ENCODE measurements around the gene DCAF12. TPM values are rescaled to one million over a fixed set of nuclear protein-coding genes. Genes with fewer than 3 reads are reported as not detected.

DCAF12 gene
- total RNA-seq, 1 experiment from 2014 or later, result 40.2 TPM

DNA sequence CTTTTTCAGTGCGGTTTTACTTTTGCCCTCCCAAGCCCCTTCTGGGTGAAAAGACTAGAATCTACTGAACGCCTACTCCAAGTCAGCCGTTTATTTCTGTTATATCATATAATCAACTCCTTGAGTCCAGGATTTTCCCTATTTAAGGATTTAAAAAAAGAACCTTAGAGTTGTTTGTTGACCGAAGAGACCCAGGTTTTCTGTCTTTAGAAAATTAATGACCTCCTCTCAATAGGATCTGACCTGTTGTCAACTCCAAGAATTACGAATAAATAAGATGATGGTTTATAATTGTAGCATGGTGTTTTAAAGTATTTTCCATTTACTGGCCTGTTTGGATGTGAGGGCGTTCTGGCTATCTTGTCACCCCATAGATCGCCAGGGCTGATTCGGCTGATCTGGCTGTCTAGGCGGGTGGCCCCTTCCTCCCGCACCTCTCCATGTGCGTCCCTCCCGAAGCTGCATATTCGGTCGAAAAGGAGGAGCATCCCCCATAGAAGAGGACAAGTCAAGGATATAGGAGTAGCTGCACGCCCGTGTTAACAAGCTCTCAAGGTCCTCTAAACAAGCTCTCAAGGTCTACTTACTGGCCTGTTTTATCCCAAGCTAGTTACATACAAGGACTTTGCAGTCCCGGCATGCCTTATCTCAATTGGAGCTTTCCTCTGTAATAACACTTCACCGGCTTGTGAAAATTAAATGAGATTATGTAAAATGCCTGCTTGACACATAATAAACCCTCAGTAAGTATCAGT is 76.7 kb downstream of the DCAF12 start:
- no peaks in the 10 kb centered on the region for H3K9me3 ChIP-seq (ENCODE audit: control insufficient read depth in 1 of 2, insufficient read depth in 1 of 2, low read depth in 1 of 2, low read length in 2 of 2)
- ChIA-PET POLR2A (interaction anchor here (0.6 to 1.7 kb wide), 4 partner anchors 25 to 202 kb away, joined by 4 to 6 read pairs (median 4); partner anchors contain the start of gene UBAP1), CTCF (interaction anchor here (0.6 kb wide), 1 partner anchor 70 kb away, joined by 3 read pairs; no protein-coding TSS in a partner anchor), RAD21 (ENCODE audit: low non-redundant PET in 1 of 2, low total read pairs in 2 of 2, uncharacterized antibody in 2 of 2, unreplicated experiment in 2 of 2) (no interaction called here)
- peak overlapping the region; percentile 87 for H3K4me2 ChIP-seq (ENCODE audit: low read length)
- TF ChIP-seq RAD21 (IDR thresholded peaks at IDR 0.05; ENCODE audit: low read depth) (no peak), CBX3 (IDR thresholded peaks at IDR 0.05; ENCODE audit: low read depth) (no peak), ELF1 (IDR thresholded peaks at IDR 0.05; ENCODE audit: borderline replicate concordance, low read depth) (no peak), ZFX (IDR thresholded peaks at IDR 0.05) (no peak)
- H4K20me1 ChIP-seq (ENCODE audit: insufficient read depth), result no peaks in the 10 kb centered on the region
- no peaks in the 10 kb centered on the region for H3K9me2 ChIP-seq (ENCODE audit: insufficient read depth)
- no peak overlapping the region for H2AFZ ChIP-seq (ENCODE audit: low read depth, low read length, poor library complexity, severe bottlenecking)
- no peak for ATAC-seq
- H3K9ac ChIP-seq (ENCODE audit: low read length), result peak overlapping the region; percentile 97
- H3K4me1 ChIP-seq (ENCODE audit: control insufficient read depth in 1 of 2, insufficient read depth in 2 of 2, low read length in 2 of 2), result peaks cover 12 to 28% of the 10 kb centered on the region in 2 experiments
- H3K4me3 ChIP-seq (replicated peaks in 1 of 2; ENCODE audit: low read depth in 1 of 2, low read length in 2 of 2), result peak overlapping the region; percentile 88 to 93
- H3K79me2 ChIP-seq (ENCODE audit: insufficient read depth, low read length), result peaks cover 38% of the 10 kb centered on the region
- no peaks in the 10 kb centered on the region for H3K36me3 ChIP-seq (ENCODE audit: control insufficient read depth in 1 of 2, insufficient read depth in 2 of 2, low read length in 2 of 2)
- peak overlapping the region; percentile 81 for H3K27ac ChIP-seq (ENCODE audit: low read depth, low read length)
- intact Hi-C loops (cut with micrococcal nuclease), result loop anchor here (10.0 kb wide), 1 partner anchor 405 kb away; the partner anchor contains the start of genes DNAI1 and FAM219A
- H3K27me3 ChIP-seq (ENCODE audit: insufficient read depth, low read length), result no peaks in the 10 kb centered on the region
- no peak for DNase-seq (ENCODE audit: low read depth, low spot score)
- BruUV-seq (replicated peaks), result TSS peak; percentile 98

DNA sequence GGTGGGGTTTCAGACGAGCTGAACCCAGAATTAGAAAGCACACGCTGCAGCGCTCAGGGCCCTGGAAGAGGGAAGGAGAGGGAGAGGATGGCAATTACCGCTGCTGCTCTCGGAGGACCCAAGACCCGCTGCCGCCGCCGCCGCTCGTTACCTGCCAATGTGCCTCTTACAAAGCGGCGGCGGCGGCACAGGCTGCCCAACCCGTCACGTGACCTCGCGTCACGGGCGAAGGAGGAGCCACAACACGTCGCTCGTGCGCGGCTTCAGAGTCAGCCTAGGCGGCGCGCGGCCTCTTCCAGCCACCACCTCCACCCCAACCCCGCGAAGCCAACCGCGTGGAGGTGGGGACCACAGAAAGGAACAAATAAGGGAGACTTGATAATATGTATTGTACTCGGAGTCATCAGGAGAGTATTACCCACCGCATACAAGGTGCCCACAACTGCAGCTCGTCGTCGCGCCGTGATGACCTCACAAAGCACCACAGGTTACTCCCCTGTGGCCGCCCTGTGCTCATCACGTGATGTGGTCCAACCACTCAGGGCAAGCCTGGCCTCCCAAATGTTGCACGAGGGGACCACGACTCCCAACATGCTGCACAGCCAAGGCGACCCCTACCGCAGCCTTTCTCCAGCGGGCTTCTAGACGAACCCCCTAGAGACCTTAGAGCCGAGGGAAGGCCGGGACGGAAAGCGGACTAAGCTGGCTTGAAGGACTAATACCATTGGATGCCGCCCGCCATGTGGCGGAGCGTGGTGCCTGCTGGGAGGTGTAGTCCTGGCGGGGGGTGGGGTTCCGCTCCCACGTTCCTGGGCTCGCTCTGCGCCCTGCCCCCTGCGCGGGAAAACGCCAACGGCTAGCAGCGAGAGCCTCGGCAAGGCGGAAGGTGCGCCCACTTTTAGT is 77.5 kb downstream of the DCAF12 start, which contains the start of gene UBAP2:
UBAP2 (minus strand) TSS at position 161 of the 903 bp plus-strand sequence. CDS start 31,739 bp downstream, outside the sequence.
- ChIA-PET CTCF (interaction anchor here (0.6 to 0.8 kb wide), 2 partner anchors 25 to 69 kb away, joined by 3 to 5 read pairs; no protein-coding TSS in a partner anchor), POLR2A (interaction anchor here (0.9 to 1.7 kb wide), 7 partner anchors 16 to 130 kb away, joined by 3 to 6 read pairs (median 4); partner anchors contain the start of gene UBAP1), RAD21 (ENCODE audit: low non-redundant PET in 1 of 2, low total read pairs in 2 of 2, uncharacterized antibody in 2 of 2, unreplicated experiment in 2 of 2) (no interaction called here)
- no TSS peak for BruUV-seq (replicated peaks)
- Histone ChIP-seq H3K27ac (ENCODE audit: low read depth, low read length) (peak within 1 kb of the TSS; percentile 81), H3K9ac (ENCODE audit: low read length) (peak within 1 kb of the TSS; percentile 97), H3K4me3 (replicated peaks in 1 of 2; ENCODE audit: low read depth in 1 of 2, low read length in 2 of 2) (peak within 1 kb of the TSS; percentile 88 to 93), H3K4me2 (ENCODE audit: low read length) (peak within 1 kb of the TSS; percentile 87), H3K79me2 (ENCODE audit: insufficient read depth, low read length) (peaks cover 47% of the 10 kb centered on the region), H3K4me1 (ENCODE audit: control insufficient read depth in 1 of 2, insufficient read depth in 2 of 2, low read length in 2 of 2) (peaks cover 15 to 28% of the 10 kb centered on the region in 2 experiments), H3K36me3 (ENCODE audit: control insufficient read depth in 1 of 2, insufficient read depth in 2 of 2, low read length in 2 of 2) (no peaks in the 10 kb centered on the region), H3K9me3 (ENCODE audit: control insufficient read depth in 1 of 2, insufficient read depth in 1 of 2, low read depth in 1 of 2, low read length in 2 of 2) (no peaks in the 10 kb centered on the region), H2AFZ (ENCODE audit: low read depth, low read length, poor library complexity, severe bottlenecking) (peak within 1 kb of the TSS; percentile 97), H3K9me2 (ENCODE audit: insufficient read depth) (no peaks in the 10 kb centered on the region), H3K27me3 (ENCODE audit: insufficient read depth, low read length) (no peaks in the 10 kb centered on the region), H4K20me1 (ENCODE audit: insufficient read depth) (no peaks in the 10 kb centered on the region)
- intact Hi-C loops (cut with micrococcal nuclease), result loop anchor here (10.0 kb wide), 1 partner anchor 406 kb away; the partner anchor contains the start of genes DNAI1 and FAM219A
- ATAC-seq, result peak; percentile 87
- DNase-seq (ENCODE audit: low read depth, low spot score), result peak; percentile 97
- TF ChIP-seq SP1 (IDR thresholded peaks at IDR 0.05; ENCODE audit: low read depth) (peak; percentile 83), ZNF274 (IDR thresholded peaks at IDR 0.05; ENCODE audit: low read depth, low read length) (no peak), EZH2phosphoT487 (IDR thresholded peaks at IDR 0.05; ENCODE audit: borderline replicate concordance) (no peak), POLR2A (IDR thresholded peaks at IDR 0.05; ENCODE audit: borderline replicate concordance, extremely low read depth, insufficient read depth, insufficient read length) (peak; percentile 77), EZH2 (IDR thresholded peaks at IDR 0.05) (no peak), CBX3 (IDR thresholded peaks at IDR 0.05; ENCODE audit: low read depth) (no peak), CEBPB (IDR thresholded peaks at IDR 0.05; ENCODE audit: low read depth) (no peak)
- TF ChIP-seq, protein P1, sequence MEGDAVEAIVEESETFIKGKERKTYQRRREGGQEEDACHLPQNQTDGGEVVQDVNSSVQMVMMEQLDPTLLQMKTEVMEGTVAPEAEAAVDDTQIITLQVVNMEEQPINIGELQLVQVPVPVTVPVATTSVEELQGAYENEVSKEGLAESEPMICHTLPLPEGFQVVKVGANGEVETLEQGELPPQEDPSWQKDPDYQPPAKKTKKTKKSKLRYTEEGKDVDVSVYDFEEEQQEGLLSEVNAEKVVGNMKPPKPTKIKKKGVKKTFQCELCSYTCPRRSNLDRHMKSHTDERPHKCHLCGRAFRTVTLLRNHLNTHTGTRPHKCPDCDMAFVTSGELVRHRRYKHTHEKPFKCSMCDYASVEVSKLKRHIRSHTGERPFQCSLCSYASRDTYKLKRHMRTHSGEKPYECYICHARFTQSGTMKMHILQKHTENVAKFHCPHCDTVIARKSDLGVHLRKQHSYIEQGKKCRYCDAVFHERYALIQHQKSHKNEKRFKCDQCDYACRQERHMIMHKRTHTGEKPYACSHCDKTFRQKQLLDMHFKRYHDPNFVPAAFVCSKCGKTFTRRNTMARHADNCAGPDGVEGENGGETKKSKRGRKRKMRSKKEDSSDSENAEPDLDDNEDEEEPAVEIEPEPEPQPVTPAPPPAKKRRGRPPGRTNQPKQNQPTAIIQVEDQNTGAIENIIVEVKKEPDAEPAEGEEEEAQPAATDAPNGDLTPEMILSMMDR (IDR thresholded peaks at IDR 0.05 in 2 of 3, conservative IDR thresholded peaks at IDR 0.05 in 1 of 3; ENCODE audit: borderline replicate concordance in 1 of 3, insufficient read depth in 1 of 3, low read depth in 2 of 3, low read length in 2 of 3), result 0 out of 6 replicates have a peak, but pooled peaks of 1 of the 3 experiments have one; percentile 6
- TF ChIP-seq, protein P2, sequence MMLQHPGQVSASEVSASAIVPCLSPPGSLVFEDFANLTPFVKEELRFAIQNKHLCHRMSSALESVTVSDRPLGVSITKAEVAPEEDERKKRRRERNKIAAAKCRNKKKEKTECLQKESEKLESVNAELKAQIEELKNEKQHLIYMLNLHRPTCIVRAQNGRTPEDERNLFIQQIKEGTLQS (IDR thresholded peaks at IDR 0.05), result no peak
